Left lung (tissue), 10 donors: Measurements from ENCODE around the gene RETREG3. TPM values are rescaled to one million over a fixed set of nuclear protein-coding genes. Genes with fewer than 3 reads are reported as not detected.

Experiments used
- ATAC-seq: fragments of 200-7000 bp; cut with Tn5 transposase; one replicate; pipeline ENCODE4 v1.9.1; 2020; ENCODE audit warnings: moderate library complexity
- DNase-seq, 4 donors: peaks; one replicate each; pipeline ENCODE4 v3.0.0-alpha.2; 2013 to 2020
- H3K27ac ChIP-seq, 2 donors: fragments of 200-600 bp; sonication (generic) in 1 of 2; one replicate each; pipeline versions ENCODE4 v1.5.0 to v1.8.0; 2020 to 2021
- H3K27me3 ChIP-seq, 2 donors: fragments of 200-600 bp; sonication (generic) in 1 of 2; one replicate each; pipeline versions ENCODE4 v1.5.0 to v1.8.0; 2020 to 2021
- H3K36me3 ChIP-seq, 2 donors: fragments of 200-600 bp; sonication (generic) in 1 of 2; one replicate each; pipeline versions ENCODE4 v1.5.0 to v1.8.0; 2020 to 2021
- H3K4me1 ChIP-seq, 2 donors: fragments of 200-600 bp; one replicate each; pipeline ENCODE4 v1.8.0; 2021
- H3K4me3 ChIP-seq, 2 donors: fragments of 200-600 bp; sonication (generic) in 1 of 2; one replicate each; pipeline versions ENCODE4 v1.5.0 to v1.8.0; 2020 to 2021; ENCODE audit warnings: mild to moderate bottlenecking in 1 of 2
- H3K9me3 ChIP-seq, 2 donors: fragments of 200-600 bp; sonication (generic) in 1 of 2; one replicate each; pipeline versions ENCODE4 v1.5.0 to v1.8.0; 2020 to 2021
- intact Hi-C, 2 donors: fragments of 100-400 bp; cut with DNase I; formaldehyde crosslinking; loops; one replicate each; pipeline versions ENCODE4 v1.11.2 to v1.14.2; 2022
- polyA plus RNA-seq, 6 donors: library from polyadenylated mRNA; unstranded; fragments of 120-200 nt; gene quantifications; one replicate each; pipeline ENCODE4 v1.2.1, GENCODE V29; 2013; ENCODE audit not compliant: insufficient read length in 6 of 6
- total RNA-seq, 2 donors: library from RNA; stranded (reverse); fragmentation: NEBNext Ultra II Directional; extraction: Animal tissue kit (Norgen Biotek cat#: 25700); gene quantifications; one replicate each; pipeline ENCODE4 v1.2.1, GENCODE V29; 2021
- TF ChIP-seq, protein P1 (sequence below), 2 donors: fragments of 200-600 bp; sonication (generic) in 1 of 2; IDR thresholded peaks; one replicate each; pipeline versions ENCODE4 v1.5.0 to v1.8.0; 2021; ENCODE audit warnings: antibody characterized with exemption in 2 of 2
- donor health status: DM: no; HTN: yes; CAD: no.
- donor health status: DM: no; HTN: no; CAD: no.

Gene RETREG3
- total and polyA plus RNA-seq, 8 donors: 50.6 to 75.5 (median 60.0) TPM

GRCh38 chr17:42577532-42578281 lies 31.5 kb downstream of the RETREG3 start, which contains the start of gene PSMC3IP:
Gene PSMC3IP (minus strand): TSS chr17:42577729. CDS start chr17:42577686, 43 bp downstream.
- H3K27me3 ChIP-seq: no peaks in the 10 kb centered on the region
- peaks cover 0 to 59% of the 10 kb centered on the region in 2 donors for H3K36me3 ChIP-seq
- DNase-seq: peak; percentile 94 to 97 (median 96)
- intact Hi-C loops: loop anchor here in 1 of 2 donors (5.0 kb wide), 1 partner anchor 100 kb away; the partner anchor contains the start of gene PLEKHH3
- peaks cover 11 to 28% of the 10 kb centered on the region in 2 donors for H3K4me1 ChIP-seq
- peak within 1 kb of the TSS; percentile 68 to 73 for H3K4me3 ChIP-seq
- peak; percentile 97 for ATAC-seq
- TF ChIP-seq, protein P1, sequence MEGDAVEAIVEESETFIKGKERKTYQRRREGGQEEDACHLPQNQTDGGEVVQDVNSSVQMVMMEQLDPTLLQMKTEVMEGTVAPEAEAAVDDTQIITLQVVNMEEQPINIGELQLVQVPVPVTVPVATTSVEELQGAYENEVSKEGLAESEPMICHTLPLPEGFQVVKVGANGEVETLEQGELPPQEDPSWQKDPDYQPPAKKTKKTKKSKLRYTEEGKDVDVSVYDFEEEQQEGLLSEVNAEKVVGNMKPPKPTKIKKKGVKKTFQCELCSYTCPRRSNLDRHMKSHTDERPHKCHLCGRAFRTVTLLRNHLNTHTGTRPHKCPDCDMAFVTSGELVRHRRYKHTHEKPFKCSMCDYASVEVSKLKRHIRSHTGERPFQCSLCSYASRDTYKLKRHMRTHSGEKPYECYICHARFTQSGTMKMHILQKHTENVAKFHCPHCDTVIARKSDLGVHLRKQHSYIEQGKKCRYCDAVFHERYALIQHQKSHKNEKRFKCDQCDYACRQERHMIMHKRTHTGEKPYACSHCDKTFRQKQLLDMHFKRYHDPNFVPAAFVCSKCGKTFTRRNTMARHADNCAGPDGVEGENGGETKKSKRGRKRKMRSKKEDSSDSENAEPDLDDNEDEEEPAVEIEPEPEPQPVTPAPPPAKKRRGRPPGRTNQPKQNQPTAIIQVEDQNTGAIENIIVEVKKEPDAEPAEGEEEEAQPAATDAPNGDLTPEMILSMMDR (IDR thresholded peaks at IDR 0.05): peak; percentile 13 to 35
- H3K9me3 ChIP-seq: no peaks in the 10 kb centered on the region
- peak within 1 kb of the TSS; percentile 90 to 98 for H3K27ac ChIP-seq

DNA sequence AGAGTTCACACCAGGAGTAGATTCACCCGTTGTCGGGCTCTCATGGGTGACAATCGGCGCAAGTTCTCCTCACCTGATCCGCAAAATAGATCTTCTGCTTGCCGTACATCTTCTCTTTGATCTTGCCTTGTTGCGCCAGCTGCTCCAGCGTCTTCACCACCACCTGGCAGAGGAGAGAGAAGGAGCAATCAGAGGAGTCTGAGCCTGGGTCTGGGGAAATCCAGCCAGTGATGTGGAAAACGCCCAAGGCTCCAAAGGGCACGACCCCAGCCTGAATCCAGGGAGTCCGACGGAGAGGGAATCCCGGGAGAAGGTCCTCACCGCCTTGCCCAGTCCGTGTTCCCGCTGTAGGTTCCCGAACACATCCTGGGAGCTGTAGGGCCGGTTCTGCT lies 32.0 kb downstream of the RETREG3 start:
- H3K4me3 ChIP-seq: peak overlapping the region; percentile 68 to 73
- peak; percentile 3 for ATAC-seq
- peak overlapping the region; percentile 26 to 98 for H3K27ac ChIP-seq
- TF ChIP-seq, protein P1 (IDR thresholded peaks at IDR 0.05): no peak
- intact Hi-C loops: loop anchor here in 1 of 2 donors (5.0 kb wide), 1 partner anchor 100 kb away; the partner anchor contains the start of gene PLEKHH3
- peaks cover 11 to 30% of the 10 kb centered on the region in 2 donors for H3K4me1 ChIP-seq
- peaks cover 0 to 59% of the 10 kb centered on the region in 2 donors for H3K36me3 ChIP-seq
- DNase-seq: no peak
- H3K9me3 ChIP-seq: no peaks in the 10 kb centered on the region
- no peaks in the 10 kb centered on the region for H3K27me3 ChIP-seq

DNA sequence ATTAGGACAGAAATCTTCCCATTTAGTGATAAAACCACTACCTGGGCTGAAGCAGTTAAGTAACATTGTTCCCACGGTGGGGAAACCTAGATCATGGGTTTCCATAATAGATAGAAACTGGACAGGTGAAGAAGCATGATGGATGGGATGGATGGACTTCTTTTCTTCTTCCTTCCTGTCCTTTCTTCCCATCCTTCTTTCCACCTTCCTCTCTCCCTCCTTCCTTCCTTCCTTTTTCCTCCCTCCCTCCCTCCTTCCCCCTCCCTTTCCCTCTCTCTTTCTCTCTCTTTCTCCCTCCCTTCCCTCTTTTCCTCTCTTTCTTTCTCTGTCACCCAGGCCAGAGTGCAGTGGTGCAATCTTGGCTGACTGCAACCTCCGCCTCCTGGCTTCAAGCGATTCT lies 34.7 kb downstream of the RETREG3 start:
- DNase-seq (no peak), ATAC-seq (no peak)
- Histone ChIP-seq H3K4me1 (peaks cover 11 to 47% of the 10 kb centered on the region in 2 donors), H3K4me3 (no peak overlapping the region), H3K9me3 (no peaks in the 10 kb centered on the region), H3K27ac (no peak overlapping the region), H3K36me3 (peaks cover 0 to 59% of the 10 kb centered on the region in 2 donors), H3K27me3 (no peaks in the 10 kb centered on the region)
- intact Hi-C loops: no loop called here
- TF ChIP-seq, protein P1 (IDR thresholded peaks at IDR 0.05): no peak

GRCh38 chr17:42573095-42573494 lies 36.1 kb downstream of the RETREG3 start:
- Histone ChIP-seq H3K27ac (no peak overlapping the region), H3K9me3 (no peaks in the 10 kb centered on the region), H3K4me1 (peaks cover 6 to 48% of the 10 kb centered on the region in 2 donors), H3K27me3 (no peaks in the 10 kb centered on the region), H3K36me3 (peaks cover 0 to 70% of the 10 kb centered on the region in 2 donors), H3K4me3 (no peak overlapping the region)
- intact Hi-C loops: no loop called here
- DNase-seq: no peak
- TF ChIP-seq, protein P1 (IDR thresholded peaks at IDR 0.05): no peak
- ATAC-seq: no peak
